ENCODE data around the gene PARP4.
"Not testable (repeated sequence)": the region's sequence is repeated elsewhere in the genome, so short reads cannot be mapped to it uniquely, and the experiment has no call there.

PARP4 gene

DNA sequence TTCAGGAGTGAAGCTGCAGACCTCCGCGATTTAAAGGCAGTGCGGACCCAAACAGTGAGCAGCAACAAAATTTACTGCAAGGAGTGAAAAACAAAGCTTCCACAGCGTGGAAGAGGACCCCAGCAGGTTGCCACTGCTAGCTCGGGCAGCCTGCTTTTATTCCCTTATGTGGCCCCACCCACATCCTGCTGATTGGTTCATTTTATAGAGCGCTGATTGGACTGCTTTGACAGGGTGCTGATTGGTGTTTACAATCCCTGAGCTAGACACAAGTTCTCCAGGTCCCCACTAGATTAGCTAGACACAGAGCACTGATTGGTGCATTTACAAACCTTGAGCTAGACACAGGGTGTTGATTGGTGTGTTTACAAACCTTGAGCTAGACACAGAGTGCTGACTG is 6.3 kb downstream of the PARP4 start:
- DNase-seq (ENCODE audit: low read depth in 4 of 4, low spot score in 1 of 4): not testable (repeated sequence)

DNA sequence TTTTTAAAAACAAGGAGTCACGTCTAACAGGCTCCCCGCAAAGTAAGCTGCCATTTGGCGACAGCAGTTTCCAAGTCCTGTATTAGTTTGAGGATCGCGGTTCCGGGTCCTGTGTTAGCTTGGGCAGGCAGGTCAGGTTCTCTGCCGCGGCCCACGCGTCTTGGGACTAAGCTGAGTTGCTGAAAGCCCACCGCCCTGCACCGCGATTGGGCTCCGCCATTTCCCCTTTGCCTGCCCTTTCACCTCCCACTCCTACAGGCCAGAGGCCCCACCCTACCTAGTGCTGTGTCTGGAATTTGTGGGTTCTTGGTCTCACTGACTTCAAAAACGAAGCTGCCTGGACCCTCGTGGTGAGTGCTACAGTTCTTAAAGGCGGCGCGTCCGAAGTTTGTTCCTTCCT is 6.8 kb downstream of the PARP4 start:
- DNase-seq (ENCODE audit: low read depth in 4 of 4, low spot score in 1 of 4): no peak

GRCh38 chr13:24505256-24505655 is 7.3 kb downstream of the PARP4 start:
- no peak for DNase-seq (ENCODE audit: low read depth in 4 of 4, low spot score in 1 of 4)

GRCh38 chr13:24503379-24503696 is 9.2 kb downstream of the PARP4 start:
- no peak for DNase-seq (ENCODE audit: low read depth in 4 of 4, low spot score in 1 of 4)

DNA sequence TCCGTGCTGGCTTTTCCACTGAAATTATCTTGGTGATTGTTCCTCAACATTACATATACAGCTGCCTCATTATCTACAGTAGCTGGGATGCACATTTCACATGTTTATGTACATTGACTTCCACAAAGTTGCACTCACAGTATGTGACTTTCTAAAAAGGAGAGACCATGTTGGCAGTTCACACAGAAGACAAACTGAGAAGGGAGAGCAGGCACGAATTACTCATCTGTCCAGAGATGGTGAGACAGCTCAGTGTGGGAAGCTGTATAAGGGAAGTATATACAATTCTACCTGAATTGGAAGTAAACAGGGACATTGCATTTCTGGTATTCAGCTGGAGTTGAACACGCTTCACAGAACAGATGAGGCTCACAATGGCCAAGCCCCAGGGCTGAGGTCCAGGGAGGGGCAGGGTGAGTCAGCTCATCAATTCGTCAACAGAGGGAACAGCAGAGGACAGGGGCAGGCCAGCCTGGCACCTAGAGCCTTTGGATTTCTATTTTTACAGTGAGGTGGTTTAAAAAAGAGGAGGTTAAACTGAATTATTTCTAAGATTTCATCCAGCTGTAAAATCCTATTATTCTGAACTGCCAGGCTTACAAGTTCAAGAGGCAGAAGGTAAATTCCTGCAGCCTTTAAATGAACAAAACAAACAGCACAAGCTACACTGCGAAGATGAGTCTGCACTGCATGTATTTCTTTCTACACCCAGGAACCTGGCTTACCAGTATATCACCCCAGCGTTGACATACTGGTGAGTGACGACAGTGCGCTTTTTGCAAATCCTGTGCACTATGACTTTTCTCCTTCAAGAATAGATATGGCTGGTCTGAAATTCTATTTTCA is 9.8 kb downstream of the PARP4 start:
- no peak for DNase-seq (ENCODE audit: low read depth in 4 of 4, low spot score in 1 of 4)

DNA sequence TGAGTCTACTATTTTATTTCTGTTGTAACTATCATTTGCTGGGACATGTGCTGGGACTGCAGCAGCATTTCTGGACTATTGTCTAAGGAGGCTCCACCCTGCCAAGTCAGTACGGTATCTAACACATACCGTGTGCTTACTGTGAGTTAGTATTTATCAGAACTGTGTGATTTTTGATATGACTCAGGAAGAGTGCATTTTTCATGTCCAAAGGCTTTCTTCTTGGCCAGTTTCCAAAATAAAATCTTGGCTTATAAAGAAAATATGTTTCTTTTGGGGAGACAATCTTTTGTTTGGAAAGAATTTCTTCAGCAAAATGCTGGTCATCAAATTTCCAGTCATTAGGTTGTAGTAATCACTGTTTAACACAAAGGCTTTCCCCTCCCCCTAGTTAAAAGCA is 11.6 kb downstream of the PARP4 start:
- no peak for DNase-seq (ENCODE audit: low read depth in 4 of 4, low spot score in 1 of 4)

DNA sequence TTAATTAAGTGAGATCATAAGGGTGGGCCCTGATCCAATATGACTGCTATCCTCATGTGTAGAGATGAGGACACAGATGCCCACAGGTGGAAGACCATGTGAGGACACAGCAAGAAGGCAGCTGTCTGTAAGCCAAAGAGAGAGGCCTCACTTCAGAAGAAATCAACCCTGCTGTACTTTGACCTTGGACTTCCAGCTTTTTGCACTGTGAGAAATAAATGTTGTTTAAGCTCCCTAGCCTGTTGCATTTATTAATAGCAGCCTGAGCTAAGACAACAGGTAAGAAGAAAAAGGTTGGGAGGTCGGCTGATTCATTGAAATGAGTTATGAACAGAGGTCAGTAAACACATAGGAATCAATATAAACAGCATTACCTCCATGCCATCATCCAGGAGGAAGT is 14.8 kb downstream of the PARP4 start:
- no peak for DNase-seq (ENCODE audit: low read depth in 4 of 4, low spot score in 1 of 4)

DNA sequence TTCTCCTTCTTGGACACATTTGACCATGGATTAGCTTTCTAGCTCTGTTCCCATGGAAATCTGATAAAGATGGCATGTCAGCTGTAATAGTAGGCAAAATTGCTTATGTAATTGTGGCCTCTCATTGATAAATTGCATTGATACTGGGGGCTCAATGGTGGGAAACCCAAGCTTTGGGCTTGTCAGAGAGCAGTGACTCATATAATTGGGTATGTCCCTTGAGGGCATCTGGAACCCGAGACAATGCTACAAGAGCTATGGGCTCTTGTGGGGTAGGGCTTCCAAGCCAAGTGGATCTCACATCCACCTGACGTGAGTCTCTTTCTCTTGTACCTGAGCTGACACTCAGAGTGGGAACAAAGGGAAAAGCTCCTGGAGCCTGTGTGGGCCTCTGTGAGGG is 16.3 kb downstream of the PARP4 start:
- DNase-seq (ENCODE audit: low read depth in 4 of 4, low spot score in 1 of 4): not testable (repeated sequence)

- DNase-seq (ENCODE audit: low read depth in 4 of 4, low spot score in 1 of 4): no peak
These were observed 17.3 kb downstream of the PARP4 start for GRCh38 chr13:24495151-24495729.

- DNase-seq (ENCODE audit: low read depth in 4 of 4, low spot score in 1 of 4): no peak
These were observed 19.2 kb downstream of the PARP4 start for GRCh38 chr13:24493356-24493755.

DNA sequence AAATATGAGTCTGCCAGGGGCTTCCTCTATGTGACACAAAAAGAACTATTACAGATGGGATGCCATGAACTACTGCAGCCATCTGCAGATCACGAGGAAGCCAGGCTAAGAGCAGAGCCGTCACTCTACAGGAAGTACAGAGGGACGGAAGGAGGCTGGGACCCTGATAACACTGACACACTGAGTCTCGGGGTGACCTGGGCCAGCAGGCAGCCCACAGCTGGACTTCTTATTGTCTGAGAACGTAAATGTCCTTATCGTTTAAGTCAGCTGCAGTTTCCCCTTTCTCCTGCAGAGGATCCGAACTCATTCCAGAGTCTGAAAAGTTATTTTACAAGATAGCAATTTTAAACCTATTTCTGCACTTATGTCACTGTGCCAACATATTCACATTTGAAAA is 20.7 kb downstream of the PARP4 start:
- no peak for DNase-seq (ENCODE audit: low read depth in 4 of 4, low spot score in 1 of 4)

DNA sequence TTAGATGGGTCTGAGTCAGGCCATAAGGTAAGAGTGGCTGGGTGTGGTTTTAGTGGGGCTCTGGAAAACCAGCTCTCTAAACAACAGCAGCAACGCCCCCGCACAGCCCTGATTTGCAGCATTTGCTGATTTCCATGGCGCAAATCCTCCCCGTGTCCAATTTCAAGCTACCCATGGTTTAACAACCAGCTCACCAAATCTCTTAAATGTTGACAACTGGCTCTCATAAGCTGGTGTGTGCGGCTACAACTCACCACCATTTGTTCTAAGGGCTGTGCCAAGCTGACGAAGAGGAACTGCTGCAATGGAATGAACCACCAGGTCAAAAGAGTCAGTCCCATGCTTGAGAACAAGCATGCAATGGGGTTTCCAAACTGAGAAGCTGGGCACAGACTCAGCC is 22.9 kb downstream of the PARP4 start:
- no peak for DNase-seq (ENCODE audit: low read depth in 4 of 4, low spot score in 1 of 4)

- not testable (repeated sequence) for DNase-seq (ENCODE audit: low read depth in 4 of 4, low spot score in 1 of 4)
These were observed 24.5 kb downstream of the PARP4 start for GRCh38 chr13:24488092-24488491.

DNA sequence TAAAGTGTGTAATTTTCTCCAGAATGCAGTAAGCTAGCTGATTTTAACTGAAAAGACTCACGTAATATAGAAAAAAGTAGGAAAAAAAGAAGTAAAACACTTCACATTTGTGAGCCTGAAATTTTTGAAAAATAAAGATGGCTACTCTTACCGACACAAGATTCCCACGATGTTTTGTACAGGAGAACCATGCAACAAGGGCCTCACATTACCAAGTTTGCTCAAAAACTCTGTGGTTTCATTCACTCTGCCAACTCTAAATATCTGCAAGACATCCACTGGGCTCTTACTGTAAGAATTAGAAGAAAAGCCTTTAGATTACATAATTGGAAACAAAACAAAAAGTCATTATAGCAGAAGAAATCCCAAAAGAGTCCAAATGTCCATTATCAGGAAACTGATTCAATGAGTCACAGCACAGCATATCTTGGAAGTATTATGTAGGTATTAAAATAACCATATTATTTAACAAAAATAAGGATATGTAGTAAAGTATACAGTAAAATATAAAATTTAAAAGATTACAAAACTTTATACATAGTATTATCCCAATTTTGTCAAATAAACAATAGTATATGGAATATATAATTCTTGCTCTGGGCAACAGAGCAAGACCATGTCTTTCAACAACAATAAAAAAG is 26.4 kb downstream of the PARP4 start:
- not testable (repeated sequence) for DNase-seq (ENCODE audit: low read depth in 4 of 4, low spot score in 1 of 4)

- no peak for DNase-seq (ENCODE audit: low read depth in 4 of 4, low spot score in 1 of 4)
These were observed 38.9 kb downstream of the PARP4 start for GRCh38 chr13:24473686-24474085.

- DNase-seq (ENCODE audit: low read depth in 4 of 4, low spot score in 1 of 4): not testable (repeated sequence)
These were observed 40.4 kb downstream of the PARP4 start for GRCh38 chr13:24472129-24472528.

DNA sequence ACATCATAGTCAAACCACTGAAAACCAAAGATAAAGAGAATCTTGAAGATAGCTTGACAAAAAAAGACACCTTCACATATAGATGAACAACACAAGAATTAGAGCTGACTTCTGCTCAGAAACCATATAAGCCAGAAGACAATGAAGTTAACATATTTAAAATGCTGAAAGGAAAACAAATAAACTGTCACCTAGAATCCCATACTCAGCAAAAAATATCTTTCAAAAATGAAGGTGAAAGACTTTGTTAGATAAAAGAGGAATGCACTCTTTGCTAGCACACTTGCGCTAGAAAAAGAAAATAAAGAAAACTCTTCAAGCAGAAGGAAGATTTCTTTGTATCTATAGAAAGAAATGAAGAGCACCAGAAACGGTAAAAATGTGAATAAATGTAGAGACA is 49.5 kb downstream of the PARP4 start:
- DNase-seq (ENCODE audit: low read depth in 4 of 4, low spot score in 1 of 4): no peak

DNA sequence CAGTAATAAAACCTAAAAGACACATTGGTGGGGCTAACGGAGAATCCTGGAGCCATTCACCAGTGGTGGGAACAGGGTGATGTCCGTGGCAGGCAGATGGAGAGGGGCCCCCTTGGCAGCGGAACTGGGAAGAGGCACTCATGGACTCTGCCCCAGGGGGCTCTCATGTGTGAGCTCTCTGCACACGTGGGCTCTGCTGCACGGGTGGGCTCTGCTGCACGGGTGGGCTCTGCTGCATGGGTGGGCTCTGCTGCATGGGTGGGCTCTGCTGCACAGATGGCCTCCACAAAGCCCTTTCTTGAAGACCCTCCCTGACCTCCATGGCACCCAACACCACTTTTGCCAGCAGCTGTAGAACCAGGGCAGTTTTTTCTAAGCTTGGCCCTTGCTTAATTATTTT is 52.3 kb downstream of the PARP4 start:
- no peak for DNase-seq (ENCODE audit: low read depth in 4 of 4, low spot score in 1 of 4)

DNA sequence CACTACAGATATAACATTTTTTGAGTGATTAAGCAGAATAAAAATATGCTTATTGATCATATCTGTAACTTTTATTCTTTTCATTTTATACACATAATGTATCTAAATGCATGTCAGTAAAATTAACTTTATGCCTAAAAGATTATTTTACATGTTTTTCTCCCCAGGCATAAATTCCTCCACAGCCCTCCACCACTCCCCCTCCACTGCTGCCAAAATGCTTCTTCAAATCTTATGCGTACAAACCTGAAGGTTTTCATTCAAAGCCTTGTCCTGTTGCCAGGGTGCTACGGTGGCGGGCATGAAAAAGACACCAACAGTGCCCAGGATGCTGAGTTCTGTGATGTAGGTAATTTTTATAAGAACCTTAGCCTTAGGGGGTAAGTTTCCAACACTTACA is 52.9 kb downstream of the PARP4 start:
- DNase-seq (ENCODE audit: low read depth in 4 of 4, low spot score in 1 of 4): no peak

GRCh38 chr13:24459234-24459633 is 53.3 kb downstream of the PARP4 start:
- DNase-seq (ENCODE audit: low read depth in 4 of 4, low spot score in 1 of 4): no peak

DNA sequence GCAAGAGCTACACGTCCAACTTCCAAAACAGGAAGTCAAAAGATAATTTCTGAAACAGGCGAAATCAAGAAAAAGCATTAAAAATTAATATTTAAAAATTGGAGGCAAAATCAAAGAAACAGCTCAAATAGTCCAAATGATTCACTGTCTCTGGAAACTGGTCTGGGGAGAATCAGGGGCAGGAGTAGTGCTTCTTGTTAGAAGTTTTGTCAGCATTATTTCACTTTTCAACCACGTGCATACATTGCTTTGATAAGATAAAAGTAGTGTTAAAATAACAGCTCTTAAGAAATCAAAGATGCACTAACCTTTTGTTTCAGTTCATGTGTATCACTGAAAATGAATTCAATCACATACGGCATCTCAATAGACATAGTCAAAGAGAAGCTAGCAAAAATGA is 53.8 kb downstream of the PARP4 start:
- DNase-seq (ENCODE audit: low read depth in 4 of 4, low spot score in 1 of 4): no peak

GRCh38 chr13:24456396-24456795 is 56.2 kb downstream of the PARP4 start:
- DNase-seq (ENCODE audit: low read depth in 4 of 4, low spot score in 1 of 4): no peak

- DNase-seq (ENCODE audit: low read depth in 4 of 4, low spot score in 1 of 4): no peak
These were observed 58.5 kb downstream of the PARP4 start for GRCh38 chr13:24454056-24454455.

Data from stimulated activated CD4-positive, alpha-beta T cell treated with anti-CD3 and anti-CD28 coated beads, Interleukin-1b, Interleukin-23, amount 100 ng/mL, for 24 hours (primary cell).